NCI-H1694 (cell line): ENCODE data around the gene MAGEF1.
"Not testable (repeated sequence)": the region's sequence is repeated elsewhere in the genome, so short reads cannot be mapped to it uniquely, and the experiment has no call there.

Experiments
- DNase-seq: peaks from one replicate; lab custom pipeline; 2025; lab: John Stamatoyannopoulos, UW

Gene MAGEF1

DNA sequence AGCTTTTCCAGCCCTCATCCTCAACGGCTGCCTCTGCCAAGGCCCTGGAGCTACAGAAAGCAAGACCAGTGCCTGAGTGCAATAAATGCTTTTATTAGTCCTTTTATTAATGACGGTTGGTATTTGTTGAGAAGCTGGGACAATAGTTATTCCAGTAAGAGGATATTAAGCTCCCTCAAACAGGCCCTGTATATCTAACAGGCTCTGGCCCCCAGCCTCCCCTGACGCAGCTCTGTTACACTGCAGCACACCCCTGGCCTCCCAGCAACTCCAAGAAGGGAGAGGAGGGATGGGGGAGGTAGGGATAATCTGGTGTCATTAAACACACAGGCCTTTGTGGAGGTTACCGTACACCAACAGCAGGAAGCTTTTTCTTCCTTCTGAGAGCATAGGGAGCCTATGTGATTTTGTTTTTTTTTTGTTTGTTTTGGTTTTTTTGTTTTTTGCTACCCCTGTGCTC is 30.8 kb upstream of the MAGEF1 start:
- no peak for DNase-seq

- no peak for DNase-seq
Measured at GRCh38 chr3:184741798-184742675, 30.2 kb upstream of the MAGEF1 start.

GRCh38 chr3:184741259-184741556 is 29.3 kb upstream of the MAGEF1 start:
- DNase-seq = no peak

- DNase-seq = no peak
Measured at GRCh38 chr3:184740509-184741258, 28.8 kb upstream of the MAGEF1 start.

- DNase-seq = no peak
Measured at GRCh38 chr3:184739594-184740505, 28.0 kb upstream of the MAGEF1 start.

DNA sequence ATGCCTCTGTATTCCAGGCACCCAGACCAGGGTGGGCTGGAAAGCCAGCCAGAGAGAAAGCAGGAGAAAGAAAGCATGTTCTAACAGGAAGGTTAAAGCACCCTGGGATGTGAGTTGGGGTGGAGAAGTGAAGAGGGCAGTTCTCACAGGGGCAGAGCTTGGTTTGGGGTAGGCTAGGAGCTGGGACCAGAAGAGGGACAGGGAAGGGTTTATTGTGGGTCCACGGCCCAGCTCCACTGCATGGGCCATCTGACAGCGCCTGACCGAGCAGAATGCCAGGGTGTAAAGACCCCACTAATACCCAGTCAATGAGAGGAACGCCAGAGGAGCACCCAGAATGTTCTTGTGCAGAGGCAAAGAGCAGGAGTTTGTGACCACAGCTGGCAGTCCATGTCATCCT is 27.1 kb upstream of the MAGEF1 start:
- no peak for DNase-seq

GRCh38 chr3:184738506-184738890 is 26.6 kb upstream of the MAGEF1 start:
- no peak for DNase-seq

DNA sequence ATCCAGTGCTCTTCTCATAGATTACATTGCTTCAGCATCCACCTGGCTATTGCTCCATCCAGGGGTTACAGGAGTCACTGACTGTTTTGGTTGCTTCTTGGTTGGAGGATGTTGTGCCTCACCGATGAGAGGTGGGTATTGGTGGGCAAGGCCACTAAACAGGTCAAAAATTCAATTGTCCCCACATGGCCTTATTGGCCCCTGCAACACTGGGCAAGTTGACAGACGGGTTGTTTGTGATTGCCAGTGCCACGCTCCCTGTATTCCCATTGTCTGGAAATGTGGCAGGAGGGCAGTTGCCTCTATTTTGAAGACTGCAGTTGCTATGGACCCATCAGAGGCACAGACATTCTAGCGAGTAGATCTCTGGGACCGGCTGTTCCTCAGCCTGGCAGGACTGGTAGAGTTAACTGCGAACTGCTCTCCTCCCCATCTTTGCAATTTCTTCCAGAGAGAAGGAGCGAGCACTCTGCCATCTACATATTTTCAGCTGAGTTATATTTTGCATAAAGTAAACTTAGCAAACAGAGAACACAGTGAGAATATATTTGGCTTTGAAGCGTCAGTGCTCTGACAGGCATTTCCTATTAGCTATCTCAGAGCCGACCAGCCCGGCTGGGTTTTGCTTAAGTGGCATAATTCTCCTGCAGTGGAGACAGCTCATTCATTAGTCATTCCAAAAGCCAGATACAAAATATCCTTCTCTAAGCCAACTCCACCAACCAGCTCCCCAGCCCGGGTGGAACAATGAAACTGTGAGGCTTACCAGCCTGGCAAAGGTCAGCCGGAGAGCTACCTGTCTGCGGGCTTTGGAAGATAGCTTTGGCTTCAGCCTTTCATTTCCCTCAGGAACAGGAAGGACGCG is 26.0 kb upstream of the MAGEF1 start:
- no peak for DNase-seq

- no peak for DNase-seq
Measured at GRCh38 chr3:184737063-184737462, 25.2 kb upstream of the MAGEF1 start.

- DNase-seq = no peak
Measured at GRCh38 chr3:184734903-184735701, 23.2 kb upstream of the MAGEF1 start.

DNA sequence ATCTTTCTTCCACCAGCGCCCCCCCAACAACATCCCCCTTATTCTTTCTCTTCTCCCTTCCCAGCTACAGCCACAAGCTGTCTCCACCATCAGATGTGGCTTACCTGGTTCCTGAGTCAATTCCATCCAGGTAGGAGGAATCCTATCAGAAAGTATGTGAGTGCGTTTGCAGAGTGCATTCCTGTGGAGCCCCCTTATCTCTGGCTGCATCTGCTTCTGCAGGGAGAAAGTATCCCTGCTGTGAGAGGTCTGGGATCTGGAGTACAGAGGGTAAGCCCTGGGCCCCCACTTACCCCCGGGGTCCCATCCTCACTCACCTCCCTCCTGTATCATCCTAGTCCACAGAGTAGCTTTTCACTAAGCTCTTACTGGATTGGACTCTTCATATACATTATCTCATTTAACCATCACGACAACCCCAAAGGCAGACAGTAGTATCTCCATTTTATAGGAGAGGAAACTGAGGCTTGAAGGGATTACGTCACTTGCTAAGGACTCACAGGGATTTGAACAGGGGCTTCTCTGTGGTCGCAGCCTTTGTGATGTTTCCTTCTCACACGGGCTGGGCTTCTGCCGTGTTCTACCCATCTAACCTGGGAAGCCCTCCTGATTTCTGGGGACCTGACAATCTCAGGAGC is 22.2 kb upstream of the MAGEF1 start:
- no peak for DNase-seq

DNA sequence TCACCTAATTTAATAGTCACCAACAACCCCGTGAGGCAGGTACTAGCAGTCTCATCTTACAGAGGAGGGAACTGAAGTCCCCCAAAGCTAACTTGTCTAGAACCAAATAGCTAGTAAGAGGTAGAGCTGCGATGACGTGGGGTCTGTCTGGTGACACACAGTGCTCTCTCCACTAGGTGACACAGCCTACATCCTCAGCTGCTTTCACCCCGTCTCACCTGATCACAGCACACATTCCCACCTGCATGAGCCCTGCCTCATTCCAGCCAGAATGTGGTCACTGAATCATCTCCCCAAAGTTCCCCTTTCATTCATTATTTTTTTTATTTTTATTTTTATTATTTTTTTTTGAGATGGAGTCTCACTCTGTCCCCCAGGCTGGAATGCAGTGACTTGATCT is 21.3 kb upstream of the MAGEF1 start:
- DNase-seq = no peak

GRCh38 chr3:184731786-184732537 is 20.1 kb upstream of the MAGEF1 start:
- no peak for DNase-seq

DNA sequence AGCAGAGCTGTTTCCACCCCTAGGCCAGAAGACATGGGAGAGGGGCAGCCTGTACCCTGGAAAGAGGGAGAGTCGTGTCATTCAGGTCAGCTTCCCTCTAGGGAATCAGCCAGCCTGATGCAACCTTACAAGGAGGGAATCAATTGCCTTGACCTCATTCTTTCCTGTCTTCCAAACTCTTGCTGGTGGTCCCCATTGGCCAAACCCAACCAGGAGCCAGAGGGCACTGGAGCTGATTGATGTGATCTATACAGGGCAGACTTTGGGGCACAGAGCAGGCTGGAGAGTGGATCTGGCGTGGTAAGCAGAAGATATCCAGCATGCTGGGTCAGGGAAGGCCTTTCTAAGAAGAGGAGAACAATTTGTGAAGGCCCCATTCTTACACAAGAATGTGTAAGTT is 19.1 kb upstream of the MAGEF1 start:
- no peak for DNase-seq

DNA sequence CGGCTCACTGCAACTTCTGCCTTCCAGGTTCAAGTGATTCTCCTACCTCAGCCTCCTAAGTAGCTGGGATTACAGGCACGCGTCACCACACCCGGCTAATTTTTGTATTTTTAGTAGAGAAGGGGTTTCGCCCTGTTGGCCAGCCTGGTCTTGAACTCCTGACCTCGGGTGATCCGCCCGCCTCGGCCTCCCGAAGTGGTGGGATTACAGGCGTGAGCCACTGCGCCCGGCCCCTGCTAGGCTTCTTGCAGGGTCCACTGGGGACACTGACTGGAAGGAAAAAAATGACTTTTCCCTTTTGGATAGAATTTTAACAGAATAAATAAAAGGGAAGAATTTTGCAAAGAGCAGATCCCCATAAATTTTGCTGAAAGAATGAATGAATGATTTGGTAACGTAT is 17.3 kb upstream of the MAGEF1 start:
- DNase-seq = not testable (repeated sequence)

DNA sequence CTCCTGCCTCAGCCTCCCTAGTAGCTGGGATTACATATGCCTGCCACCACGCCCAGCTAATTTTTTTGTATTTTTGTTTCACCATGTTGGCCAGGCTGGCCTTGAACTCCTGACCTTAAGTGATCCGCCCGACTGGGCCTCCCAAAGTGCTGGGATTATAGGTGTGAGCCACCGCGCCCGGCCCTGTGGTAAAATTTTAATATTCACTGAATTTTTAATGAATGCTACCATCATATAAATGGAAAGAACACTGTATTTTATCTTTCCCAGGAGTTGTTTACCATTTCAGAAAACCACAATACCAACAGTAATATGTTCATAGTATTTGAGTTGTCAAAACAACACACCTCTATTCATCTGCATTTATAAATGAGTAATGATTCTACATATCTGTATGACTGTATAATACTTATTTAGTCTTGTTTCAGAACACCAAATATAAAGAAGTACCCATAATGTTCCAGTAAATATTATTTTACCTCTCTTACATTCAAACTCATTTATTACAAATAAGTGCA is 16.2 kb upstream of the MAGEF1 start:
- no peak for DNase-seq

GRCh38 chr3:184727357-184728009 is 15.6 kb upstream of the MAGEF1 start:
- peak; percentile 76 for DNase-seq

- no peak for DNase-seq
Measured at GRCh38 chr3:184726497-184726896, 14.6 kb upstream of the MAGEF1 start.
